ENCODE results near the gene ADCK2.
"Not testable (repeated sequence)": the region's sequence is repeated elsewhere in the genome, so short reads cannot be mapped to it uniquely, and the experiment has no call there.

ADCK2 gene

DNA sequence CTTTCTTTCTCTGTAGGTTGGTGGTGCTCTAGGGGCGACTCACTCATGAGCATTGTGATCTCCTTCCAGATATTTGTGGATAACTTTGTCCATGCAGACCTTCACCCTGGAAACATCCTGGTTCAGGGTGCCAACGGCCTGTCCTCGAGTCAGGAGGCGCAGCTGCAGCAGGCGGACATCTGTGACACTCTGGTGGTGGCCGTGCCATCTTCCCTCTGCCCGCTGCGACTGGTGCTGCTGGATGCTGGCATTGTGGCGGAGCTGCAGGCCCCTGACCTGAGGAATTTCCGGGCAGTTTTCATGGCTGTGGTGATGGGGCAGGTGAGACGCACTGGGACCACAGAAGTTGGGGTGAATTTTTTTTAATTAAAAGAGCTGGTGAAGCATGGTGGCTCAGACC is 14.2 kb downstream of the ADCK2 start:
- H3K4me3 ChIP-seq (ENCODE audit: low read depth, low read length), result no peak overlapping the region
- TF ChIP-seq, protein P1, sequence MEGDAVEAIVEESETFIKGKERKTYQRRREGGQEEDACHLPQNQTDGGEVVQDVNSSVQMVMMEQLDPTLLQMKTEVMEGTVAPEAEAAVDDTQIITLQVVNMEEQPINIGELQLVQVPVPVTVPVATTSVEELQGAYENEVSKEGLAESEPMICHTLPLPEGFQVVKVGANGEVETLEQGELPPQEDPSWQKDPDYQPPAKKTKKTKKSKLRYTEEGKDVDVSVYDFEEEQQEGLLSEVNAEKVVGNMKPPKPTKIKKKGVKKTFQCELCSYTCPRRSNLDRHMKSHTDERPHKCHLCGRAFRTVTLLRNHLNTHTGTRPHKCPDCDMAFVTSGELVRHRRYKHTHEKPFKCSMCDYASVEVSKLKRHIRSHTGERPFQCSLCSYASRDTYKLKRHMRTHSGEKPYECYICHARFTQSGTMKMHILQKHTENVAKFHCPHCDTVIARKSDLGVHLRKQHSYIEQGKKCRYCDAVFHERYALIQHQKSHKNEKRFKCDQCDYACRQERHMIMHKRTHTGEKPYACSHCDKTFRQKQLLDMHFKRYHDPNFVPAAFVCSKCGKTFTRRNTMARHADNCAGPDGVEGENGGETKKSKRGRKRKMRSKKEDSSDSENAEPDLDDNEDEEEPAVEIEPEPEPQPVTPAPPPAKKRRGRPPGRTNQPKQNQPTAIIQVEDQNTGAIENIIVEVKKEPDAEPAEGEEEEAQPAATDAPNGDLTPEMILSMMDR (IDR thresholded peaks at IDR 0.05; ENCODE audit: borderline replicate concordance, insufficient read depth, low read depth, low read length), result no peak

DNA sequence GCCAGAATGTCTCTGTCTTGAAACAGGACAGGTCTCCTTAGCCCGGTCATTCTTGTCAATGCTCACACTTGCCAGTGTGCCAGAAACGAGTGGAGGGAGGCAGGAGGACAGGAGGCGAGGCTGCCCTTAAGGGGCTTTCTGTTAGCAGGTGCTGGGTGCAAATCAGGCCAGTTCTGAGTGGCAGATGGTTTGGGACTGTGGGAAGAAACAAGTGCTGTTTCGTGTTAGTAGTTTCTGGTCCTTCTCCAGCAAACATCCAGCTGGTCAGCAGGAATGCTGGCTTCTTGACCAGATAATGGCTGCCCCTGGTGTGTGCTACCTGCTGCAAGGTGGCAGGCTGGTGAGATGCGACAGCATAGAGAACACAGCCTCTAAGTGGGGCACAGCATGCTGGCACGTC is 15.6 kb downstream of the ADCK2 start:
- H3K4me3 ChIP-seq (ENCODE audit: low read depth, low read length), result no peak overlapping the region
- TF ChIP-seq, protein P1 (IDR thresholded peaks at IDR 0.05; ENCODE audit: borderline replicate concordance, insufficient read depth, low read depth, low read length), result no peak

DNA sequence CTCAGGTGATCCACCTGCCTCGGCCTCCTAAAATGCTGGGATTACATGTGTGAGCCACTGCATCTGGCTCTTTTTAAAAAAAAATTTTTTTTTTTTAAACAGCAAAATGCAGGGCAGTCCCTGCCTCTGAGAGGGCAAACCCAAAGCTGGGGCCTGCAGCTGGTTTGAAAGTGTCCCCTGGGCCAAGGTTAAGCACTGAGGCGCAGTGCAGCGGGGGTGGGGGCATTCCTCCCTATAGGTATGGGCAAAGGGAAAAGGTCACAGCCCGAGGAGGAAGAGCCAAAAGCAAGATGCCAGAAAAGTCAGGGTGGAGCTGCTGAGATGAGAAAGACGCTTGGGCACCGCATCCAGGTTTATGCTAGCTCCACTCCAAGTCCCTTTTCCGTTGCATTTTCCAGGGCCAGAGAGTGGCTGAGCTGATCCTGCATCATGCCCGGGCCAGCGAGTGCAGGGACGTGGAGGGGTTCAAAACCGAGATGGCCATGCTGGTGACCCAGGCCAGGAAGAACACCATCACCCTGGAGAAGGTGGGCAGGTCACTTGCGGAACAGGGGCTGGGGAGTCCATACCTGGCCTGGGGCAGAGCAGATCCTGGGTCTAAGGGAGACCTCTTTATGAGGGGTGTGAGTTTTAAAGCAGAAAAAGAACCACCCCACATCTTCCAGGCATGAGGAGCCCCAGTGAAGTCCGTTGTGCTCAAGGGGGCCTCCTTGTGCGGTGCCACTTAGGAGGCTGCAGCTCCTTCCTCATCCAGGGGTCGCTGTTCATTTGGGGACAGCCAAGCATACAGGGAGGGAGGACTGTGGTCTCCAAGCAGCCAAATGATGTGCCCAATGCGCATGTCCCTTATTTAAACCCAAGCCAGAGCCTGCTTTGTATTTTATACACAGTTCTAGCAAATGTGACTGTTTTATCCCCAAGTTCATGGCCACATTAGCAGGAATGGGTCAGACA is 16.7 kb downstream of the ADCK2 start:
- no peak overlapping the region for H3K4me3 ChIP-seq (ENCODE audit: low read depth, low read length)
- TF ChIP-seq, protein P1 (IDR thresholded peaks at IDR 0.05; ENCODE audit: borderline replicate concordance, insufficient read depth, low read depth, low read length), result no peak

DNA sequence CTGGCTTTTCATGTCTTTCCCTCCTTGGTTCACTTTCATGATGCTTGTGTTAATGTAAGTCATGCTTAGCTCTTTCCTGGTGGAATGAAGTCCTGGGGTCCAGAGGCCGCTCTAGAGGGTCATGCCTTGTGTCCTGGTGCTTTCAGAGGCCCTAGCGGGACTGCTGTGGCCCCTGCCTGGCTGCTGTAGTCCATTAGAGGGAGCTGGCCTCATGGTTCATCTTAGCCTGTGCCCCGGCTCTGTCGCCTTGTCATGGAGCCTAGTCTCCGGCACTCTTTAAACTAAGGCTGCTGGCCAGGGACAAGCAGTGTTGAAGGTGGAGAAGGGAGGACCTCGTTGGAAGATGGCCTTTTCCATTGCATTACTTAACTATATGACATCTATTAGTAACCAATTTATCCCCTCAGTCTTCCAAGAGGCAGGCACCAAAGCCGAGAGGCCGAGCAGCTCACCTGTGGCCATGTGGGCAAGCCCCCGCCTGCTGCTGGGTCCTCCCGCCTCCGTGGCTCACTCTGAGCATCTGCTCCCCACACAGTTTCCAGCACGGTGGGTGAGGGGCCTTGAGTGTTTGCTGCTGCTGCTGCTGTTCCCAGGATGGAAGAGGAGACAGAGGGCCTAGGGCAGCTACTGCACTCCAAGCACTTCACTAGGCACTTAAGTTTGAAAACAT is 18.8 kb downstream of the ADCK2 start:
- H3K4me3 ChIP-seq (ENCODE audit: low read depth, low read length), result no peak overlapping the region
- TF ChIP-seq, protein P1 (IDR thresholded peaks at IDR 0.05; ENCODE audit: borderline replicate concordance, insufficient read depth, low read depth, low read length), result no peak

DNA sequence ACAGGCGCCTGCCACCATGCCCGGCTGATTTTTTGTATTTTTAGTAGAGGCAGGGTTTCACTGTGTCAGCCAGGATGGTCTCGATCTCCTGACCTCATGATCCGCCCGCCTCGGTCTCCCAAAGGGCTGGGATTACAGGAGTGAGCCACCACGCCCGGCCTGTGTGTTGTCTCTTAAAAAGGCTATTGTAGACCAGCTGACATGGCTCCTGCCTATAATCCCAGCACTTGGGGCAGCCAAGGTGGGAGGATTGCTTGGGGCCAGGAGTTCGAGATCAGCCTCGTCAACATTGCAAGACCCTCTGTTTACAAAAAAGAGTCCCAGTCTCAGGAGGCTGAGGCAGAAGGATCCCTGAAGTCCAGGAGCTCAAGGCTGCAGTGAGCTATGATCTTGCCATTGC is 21.1 kb downstream of the ADCK2 start:
- H3K4me3 ChIP-seq (ENCODE audit: low read depth, low read length), result not testable (repeated sequence)

DNA sequence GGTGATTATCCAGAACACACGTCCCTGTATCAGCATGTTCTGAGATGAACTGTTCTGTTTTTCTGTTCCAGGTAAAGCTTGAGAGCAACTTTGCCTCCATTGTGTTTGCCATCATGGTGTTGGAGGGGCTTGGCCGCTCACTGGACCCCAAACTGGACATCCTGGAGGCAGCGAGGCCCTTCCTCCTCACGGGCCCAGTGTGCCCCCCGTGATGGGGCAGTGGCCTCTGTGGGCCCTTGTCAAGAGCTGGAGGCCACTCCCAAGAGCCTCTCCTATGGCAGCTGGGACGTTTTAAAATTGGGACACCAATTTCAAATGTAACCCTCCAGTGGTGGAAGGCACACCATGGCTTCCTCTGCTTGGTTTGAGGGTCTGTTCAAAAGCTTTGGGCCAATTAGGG is 21.8 kb downstream of the ADCK2 start:
- TF ChIP-seq, protein P1 (IDR thresholded peaks at IDR 0.05; ENCODE audit: borderline replicate concordance, insufficient read depth, low read depth, low read length), result no peak
- H3K4me3 ChIP-seq (ENCODE audit: low read depth, low read length), result no peak overlapping the region

DNA sequence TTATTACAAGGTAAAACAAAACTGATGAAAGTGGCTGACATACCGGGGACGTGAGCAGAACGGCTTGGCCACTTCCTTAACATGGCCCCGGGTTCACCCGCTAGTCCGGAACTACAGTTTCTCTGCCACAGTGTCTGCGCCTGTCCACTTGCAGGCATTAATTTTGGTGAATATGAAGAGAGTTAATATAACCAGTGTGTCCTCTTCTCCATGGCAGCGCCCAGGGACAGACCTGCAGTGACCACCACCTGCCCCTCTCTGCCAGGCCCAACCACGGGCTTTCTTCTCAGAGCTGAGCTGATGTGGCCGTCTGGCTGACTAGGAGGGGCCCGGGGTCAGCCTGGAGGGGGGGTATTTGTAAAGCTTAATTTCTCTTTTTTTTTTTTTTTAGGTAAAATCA is 22.6 kb downstream of the ADCK2 start:
- TF ChIP-seq, protein P1 (IDR thresholded peaks at IDR 0.05; ENCODE audit: borderline replicate concordance, insufficient read depth, low read depth, low read length), result no peak
- no peak overlapping the region for H3K4me3 ChIP-seq (ENCODE audit: low read depth, low read length)
